ENCODE data around the gene VWA3B.

DNA sequence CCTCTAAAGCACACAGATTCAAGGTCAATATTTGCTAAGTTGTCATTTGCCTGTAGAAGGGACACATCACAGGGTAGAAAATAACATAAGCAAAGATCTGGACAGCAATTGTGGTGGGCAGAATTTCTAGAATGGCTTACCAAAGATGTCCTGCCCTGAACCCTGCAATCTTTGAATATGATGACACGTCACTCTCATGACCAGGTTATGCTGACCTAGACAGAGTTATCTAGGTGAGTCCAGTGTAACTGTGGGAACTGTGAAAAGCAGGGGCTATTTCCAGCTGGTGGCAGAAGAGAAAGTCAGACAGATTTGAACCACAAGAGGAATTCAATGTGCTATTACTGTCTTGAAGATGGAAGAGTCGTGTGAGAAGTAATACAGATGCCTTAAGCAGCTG, 147.0 kb downstream of the VWA3B start:
- TF ChIP-seq, protein P1, sequence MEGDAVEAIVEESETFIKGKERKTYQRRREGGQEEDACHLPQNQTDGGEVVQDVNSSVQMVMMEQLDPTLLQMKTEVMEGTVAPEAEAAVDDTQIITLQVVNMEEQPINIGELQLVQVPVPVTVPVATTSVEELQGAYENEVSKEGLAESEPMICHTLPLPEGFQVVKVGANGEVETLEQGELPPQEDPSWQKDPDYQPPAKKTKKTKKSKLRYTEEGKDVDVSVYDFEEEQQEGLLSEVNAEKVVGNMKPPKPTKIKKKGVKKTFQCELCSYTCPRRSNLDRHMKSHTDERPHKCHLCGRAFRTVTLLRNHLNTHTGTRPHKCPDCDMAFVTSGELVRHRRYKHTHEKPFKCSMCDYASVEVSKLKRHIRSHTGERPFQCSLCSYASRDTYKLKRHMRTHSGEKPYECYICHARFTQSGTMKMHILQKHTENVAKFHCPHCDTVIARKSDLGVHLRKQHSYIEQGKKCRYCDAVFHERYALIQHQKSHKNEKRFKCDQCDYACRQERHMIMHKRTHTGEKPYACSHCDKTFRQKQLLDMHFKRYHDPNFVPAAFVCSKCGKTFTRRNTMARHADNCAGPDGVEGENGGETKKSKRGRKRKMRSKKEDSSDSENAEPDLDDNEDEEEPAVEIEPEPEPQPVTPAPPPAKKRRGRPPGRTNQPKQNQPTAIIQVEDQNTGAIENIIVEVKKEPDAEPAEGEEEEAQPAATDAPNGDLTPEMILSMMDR (IDR thresholded peaks at IDR 0.05; ENCODE audit: insufficient read depth, low read length, poor library complexity, severe bottlenecking) = no peak
- no peak for TF ChIP-seq EZH2phosphoT487 (conservative IDR thresholded peaks at IDR 0.05; ENCODE audit: low read length)
